ENCODE data around the gene WBP2. TPM values are rescaled to one million over a fixed set of nuclear protein-coding genes. Genes with fewer than 3 reads are reported as not detected.
A peak's percentile ranks its signal among the peaks of the same experiment; 100 is the strongest.

The WBP2 gene
- total and polyA plus RNA-seq, 2 of the 13 experiments (the other 11 are each of a cell fraction or from before 2014, with no cell fraction given): 29.2 to 29.5 TPM

DNA sequence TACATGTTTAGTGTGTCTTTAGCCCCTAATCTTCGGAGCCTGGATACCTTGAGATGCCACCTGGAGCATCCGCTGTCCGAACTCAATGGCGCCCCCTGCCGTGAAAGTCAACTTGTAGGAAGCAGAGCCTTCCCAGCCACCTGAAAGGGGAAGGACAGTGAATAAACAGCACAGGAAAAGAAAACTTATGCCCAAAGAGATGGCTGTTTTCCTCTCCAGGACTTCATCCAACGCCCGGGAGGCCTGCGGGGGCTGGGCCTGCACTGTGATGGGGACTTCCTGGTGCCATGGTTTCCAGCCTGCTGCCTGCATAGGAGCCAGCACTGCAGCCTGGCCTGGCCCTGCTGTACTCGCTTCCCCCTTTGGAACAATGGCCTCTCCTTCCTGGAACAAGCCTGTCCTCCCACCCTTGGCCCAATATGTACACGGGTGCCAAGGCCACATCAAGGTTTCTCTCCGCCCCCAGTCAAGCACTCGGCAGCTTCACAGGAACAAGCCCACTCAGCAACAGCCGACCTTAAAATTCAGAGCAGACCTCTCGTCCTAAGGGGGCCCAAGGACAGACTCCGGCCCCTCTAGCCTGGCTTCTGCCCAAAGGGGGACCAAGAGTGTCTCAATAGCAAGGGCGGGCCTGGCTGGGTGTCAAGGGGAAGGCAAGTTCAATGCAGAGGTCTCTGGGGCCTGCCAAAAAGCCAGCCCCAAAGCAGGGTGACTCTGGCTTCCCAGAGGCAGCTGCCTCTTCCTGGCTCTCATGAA, 6.4 kb downstream of the WBP2 start (continued):
- TF ChIP-seq, protein P1, sequence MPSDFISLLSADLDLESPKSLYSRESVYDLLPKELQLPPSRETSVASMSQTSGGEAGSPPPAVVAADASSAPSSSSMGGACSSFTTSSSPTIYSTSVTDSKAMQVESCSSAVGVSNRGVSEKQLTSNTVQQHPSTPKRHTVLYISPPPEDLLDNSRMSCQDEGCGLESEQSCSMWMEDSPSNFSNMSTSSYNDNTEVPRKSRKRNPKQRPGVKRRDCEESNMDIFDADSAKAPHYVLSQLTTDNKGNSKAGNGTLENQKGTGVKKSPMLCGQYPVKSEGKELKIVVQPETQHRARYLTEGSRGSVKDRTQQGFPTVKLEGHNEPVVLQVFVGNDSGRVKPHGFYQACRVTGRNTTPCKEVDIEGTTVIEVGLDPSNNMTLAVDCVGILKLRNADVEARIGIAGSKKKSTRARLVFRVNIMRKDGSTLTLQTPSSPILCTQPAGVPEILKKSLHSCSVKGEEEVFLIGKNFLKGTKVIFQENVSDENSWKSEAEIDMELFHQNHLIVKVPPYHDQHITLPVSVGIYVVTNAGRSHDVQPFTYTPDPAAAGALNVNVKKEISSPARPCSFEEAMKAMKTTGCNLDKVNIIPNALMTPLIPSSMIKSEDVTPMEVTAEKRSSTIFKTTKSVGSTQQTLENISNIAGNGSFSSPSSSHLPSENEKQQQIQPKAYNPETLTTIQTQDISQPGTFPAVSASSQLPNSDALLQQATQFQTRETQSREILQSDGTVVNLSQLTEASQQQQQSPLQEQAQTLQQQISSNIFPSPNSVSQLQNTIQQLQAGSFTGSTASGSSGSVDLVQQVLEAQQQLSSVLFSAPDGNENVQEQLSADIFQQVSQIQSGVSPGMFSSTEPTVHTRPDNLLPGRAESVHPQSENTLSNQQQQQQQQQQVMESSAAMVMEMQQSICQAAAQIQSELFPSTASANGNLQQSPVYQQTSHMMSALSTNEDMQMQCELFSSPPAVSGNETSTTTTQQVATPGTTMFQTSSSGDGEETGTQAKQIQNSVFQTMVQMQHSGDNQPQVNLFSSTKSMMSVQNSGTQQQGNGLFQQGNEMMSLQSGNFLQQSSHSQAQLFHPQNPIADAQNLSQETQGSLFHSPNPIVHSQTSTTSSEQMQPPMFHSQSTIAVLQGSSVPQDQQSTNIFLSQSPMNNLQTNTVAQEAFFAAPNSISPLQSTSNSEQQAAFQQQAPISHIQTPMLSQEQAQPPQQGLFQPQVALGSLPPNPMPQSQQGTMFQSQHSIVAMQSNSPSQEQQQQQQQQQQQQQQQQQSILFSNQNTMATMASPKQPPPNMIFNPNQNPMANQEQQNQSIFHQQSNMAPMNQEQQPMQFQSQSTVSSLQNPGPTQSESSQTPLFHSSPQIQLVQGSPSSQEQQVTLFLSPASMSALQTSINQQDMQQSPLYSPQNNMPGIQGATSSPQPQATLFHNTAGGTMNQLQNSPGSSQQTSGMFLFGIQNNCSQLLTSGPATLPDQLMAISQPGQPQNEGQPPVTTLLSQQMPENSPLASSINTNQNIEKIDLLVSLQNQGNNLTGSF (CRISPR knock-in tag; IDR thresholded peaks at IDR 0.05): no peak
- TF ChIP-seq SRY (CRISPR knock-in tag; IDR thresholded peaks at IDR 0.05) (no peak), NR2F1 (CRISPR knock-in tag; IDR thresholded peaks at IDR 0.05) (no peak), ZNF713 (CRISPR knock-in tag; IDR thresholded peaks at IDR 0.05) (no peak), ZNF891 (CRISPR knock-in tag; IDR thresholded peaks at IDR 0.05) (peak; percentile 92), MXD4 (CRISPR knock-in tag; IDR thresholded peaks at IDR 0.05) (no peak), HNF4G (IDR thresholded peaks at IDR 0.05; ENCODE audit: borderline replicate concordance, low read depth, low read length) (no peak), HNF4G (CRISPR knock-in tag; IDR thresholded peaks at IDR 0.05; ENCODE audit: borderline replicate concordance, low read depth) (no peak), ELF1 (CRISPR knock-in tag; IDR thresholded peaks at IDR 0.05) (peak; percentile 66), ATRX (CRISPR knock-in tag; IDR thresholded peaks at IDR 0.05; ENCODE audit: borderline replicate concordance) (no peak), ZFP62 (CRISPR knock-in tag; IDR thresholded peaks at IDR 0.05) (no peak), ZNF605 (CRISPR knock-in tag; IDR thresholded peaks at IDR 0.05) (no peak), MTA3 (CRISPR knock-in tag; IDR thresholded peaks at IDR 0.05) (no peak), KAT8 (CRISPR knock-in tag; IDR thresholded peaks at IDR 0.05) (no peak), ZNF773 (CRISPR knock-in tag; IDR thresholded peaks at IDR 0.05; ENCODE audit: borderline replicate concordance) (no peak), ISX (CRISPR knock-in tag; conservative IDR thresholded peaks at IDR 0.05) (no peak), MEIS2 (CRISPR knock-in tag; IDR thresholded peaks at IDR 0.05) (no peak), BRCA1 (CRISPR knock-in tag; IDR thresholded peaks at IDR 0.05) (no peak), REL (CRISPR knock-in tag; conservative IDR thresholded peaks at IDR 0.05) (no peak)
- TF ChIP-seq, protein P2, sequence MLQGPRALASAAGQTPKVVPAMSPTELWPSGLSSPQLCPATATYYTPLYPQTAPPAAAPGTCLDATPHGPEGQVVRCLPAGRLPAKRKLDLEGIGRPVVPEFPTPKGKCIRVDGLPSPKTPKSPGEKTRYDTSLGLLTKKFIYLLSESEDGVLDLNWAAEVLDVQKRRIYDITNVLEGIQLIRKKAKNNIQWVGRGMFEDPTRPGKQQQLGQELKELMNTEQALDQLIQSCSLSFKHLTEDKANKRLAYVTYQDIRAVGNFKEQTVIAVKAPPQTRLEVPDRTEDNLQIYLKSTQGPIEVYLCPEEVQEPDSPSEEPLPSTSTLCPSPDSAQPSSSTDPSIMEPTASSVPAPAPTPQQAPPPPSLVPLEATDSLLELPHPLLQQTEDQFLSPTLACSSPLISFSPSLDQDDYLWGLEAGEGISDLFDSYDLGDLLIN (CRISPR knock-in tag; IDR thresholded peaks at IDR 0.05; ENCODE audit: borderline replicate concordance): no peak
- TF ChIP-seq, protein P3, sequence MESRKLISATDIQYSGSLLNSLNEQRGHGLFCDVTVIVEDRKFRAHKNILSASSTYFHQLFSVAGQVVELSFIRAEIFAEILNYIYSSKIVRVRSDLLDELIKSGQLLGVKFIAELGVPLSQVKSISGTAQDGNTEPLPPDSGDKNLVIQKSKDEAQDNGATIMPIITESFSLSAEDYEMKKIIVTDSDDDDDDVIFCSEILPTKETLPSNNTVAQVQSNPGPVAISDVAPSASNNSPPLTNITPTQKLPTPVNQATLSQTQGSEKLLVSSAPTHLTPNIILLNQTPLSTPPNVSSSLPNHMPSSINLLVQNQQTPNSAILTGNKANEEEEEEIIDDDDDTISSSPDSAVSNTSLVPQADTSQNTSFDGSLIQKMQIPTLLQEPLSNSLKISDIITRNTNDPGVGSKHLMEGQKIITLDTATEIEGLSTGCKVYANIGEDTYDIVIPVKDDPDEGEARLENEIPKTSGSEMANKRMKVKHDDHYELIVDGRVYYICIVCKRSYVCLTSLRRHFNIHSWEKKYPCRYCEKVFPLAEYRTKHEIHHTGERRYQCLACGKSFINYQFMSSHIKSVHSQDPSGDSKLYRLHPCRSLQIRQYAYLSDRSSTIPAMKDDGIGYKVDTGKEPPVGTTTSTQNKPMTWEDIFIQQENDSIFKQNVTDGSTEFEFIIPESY (CRISPR knock-in tag; IDR thresholded peaks at IDR 0.05): peak; percentile 75
- TF ChIP-seq, protein P4, sequence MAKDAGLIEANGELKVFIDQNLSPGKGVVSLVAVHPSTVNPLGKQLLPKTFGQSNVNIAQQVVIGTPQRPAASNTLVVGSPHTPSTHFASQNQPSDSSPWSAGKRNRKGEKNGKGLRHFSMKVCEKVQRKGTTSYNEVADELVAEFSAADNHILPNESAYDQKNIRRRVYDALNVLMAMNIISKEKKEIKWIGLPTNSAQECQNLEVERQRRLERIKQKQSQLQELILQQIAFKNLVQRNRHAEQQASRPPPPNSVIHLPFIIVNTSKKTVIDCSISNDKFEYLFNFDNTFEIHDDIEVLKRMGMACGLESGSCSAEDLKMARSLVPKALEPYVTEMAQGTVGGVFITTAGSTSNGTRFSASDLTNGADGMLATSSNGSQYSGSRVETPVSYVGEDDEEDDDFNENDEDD (CRISPR knock-in tag; IDR thresholded peaks at IDR 0.05; ENCODE audit: borderline replicate concordance): 0 out of 2 replicates have a peak, but pooled peaks have one; percentile 27

Measured in HepG2 (cell line).